Esophagus (tissue), 2 donors: ENCODE measurements around the gene PPP2R5C. TPM values are rescaled to one million over a fixed set of nuclear protein-coding genes. Genes with fewer than 3 reads are reported as not detected.

Source experiments
- H3K27ac ChIP-seq, 2 donors: one replicate each; pipeline ENCODE4 v1.5.1; 2013; ENCODE audit warnings: low read depth in 2 of 2, mild to moderate bottlenecking in 2 of 2, inconsistent platforms in 1 of 2, low read length in 1 of 2, moderate library complexity in 1 of 2
- H3K27me3 ChIP-seq, 2 donors: one replicate each; pipeline ENCODE4 v1.6.1; 2013; ENCODE audit warnings: low read length in 2 of 2, control low read depth in 1 of 2, mild to moderate bottlenecking in 1 of 2; ENCODE audit not compliant: insufficient read depth in 2 of 2, control insufficient read depth in 1 of 2
- H3K36me3 ChIP-seq, 2 donors: one replicate each; pipeline ENCODE4 v1.6.1; 2013; ENCODE audit warnings: low read length in 1 of 2; ENCODE audit not compliant: control insufficient read depth in 2 of 2, insufficient read depth in 2 of 2
- H3K4me1 ChIP-seq, 2 donors: one replicate each; pipeline ENCODE4 v1.6.1; 2013; ENCODE audit warnings: low read length in 1 of 2; ENCODE audit not compliant: control insufficient read depth in 2 of 2, insufficient read depth in 2 of 2
- H3K4me3 ChIP-seq, 2 donors: one replicate each; pipeline ENCODE4 v1.5.1; 2013; ENCODE audit warnings: low read length in 2 of 2, mild to moderate bottlenecking in 2 of 2, low read depth in 1 of 2, moderate library complexity in 1 of 2
- H3K9me3 ChIP-seq, 2 donors: one replicate each; pipeline ENCODE4 v1.6.1; 2013; ENCODE audit warnings: mild to moderate bottlenecking in 2 of 2, low read depth in 1 of 2, low read length in 1 of 2, moderate library complexity in 1 of 2; ENCODE audit not compliant: control insufficient read depth in 2 of 2, insufficient read depth in 1 of 2
- WGBS, 2 donors: extraction: QIAGEN DNeasy Blood & Tissue Kit; methylation state at CpG; one replicate each; pipeline ENCODE4 v1.1.7; 2013; 5-methylcytosine and 5-hydroxymethylcytosine counted together
- polyA plus RNA-seq, 2 donors: library from polyadenylated mRNA; stranded (reverse); fragments of 200-250 nt; gene quantifications; one replicate each; pipeline ENCODE4 v1.2.3, GENCODE V29; 2013
- donor health status: healthy with polysubstance abuse.
- donor health status: Bipolar disorder and iron deficiency.

The PPP2R5C gene
- polyA plus RNA-seq, 2 donors = 64.8 to 87.3 TPM

- WGBS, 2 donors = 76 to 80% methylated on average over 13 of the region's 22 CpGs
- H3K27ac ChIP-seq = no peak overlapping the region
- no peak overlapping the region for H3K4me3 ChIP-seq
- H3K36me3 ChIP-seq = peaks cover 3 to 22% of the 10 kb centered on the region in 2 donors
- H3K27me3 ChIP-seq = no peaks in the 10 kb centered on the region
- H3K9me3 ChIP-seq = no peaks in the 10 kb centered on the region
- H3K4me1 ChIP-seq = no peaks in the 10 kb centered on the region
Measured at GRCh38 chr14:101918065-101918989, 156.8 kb downstream of the PPP2R5C start.

- WGBS, 2 donors = 86 to 89% methylated on average over 4 of the region's 4 CpGs
- no peaks in the 10 kb centered on the region for H3K9me3 ChIP-seq
- no peaks in the 10 kb centered on the region for H3K4me1 ChIP-seq
- no peak overlapping the region for H3K27ac ChIP-seq
- peaks cover 3 to 17% of the 10 kb centered on the region in 2 donors for H3K36me3 ChIP-seq
- H3K27me3 ChIP-seq = no peaks in the 10 kb centered on the region
- H3K4me3 ChIP-seq = no peak overlapping the region
Measured at GRCh38 chr14:101920271-101920670, 158.8 kb downstream of the PPP2R5C start.

- Histone ChIP-seq H3K27ac (no peak overlapping the region), H3K36me3 (peaks cover 0 to 8% of the 10 kb centered on the region in 2 donors), H3K9me3 (no peaks in the 10 kb centered on the region), H3K4me3 (no peak overlapping the region), H3K27me3 (no peaks in the 10 kb centered on the region), H3K4me1 (no peaks in the 10 kb centered on the region)
- 87 to 89% methylated on average over 7 of the region's 7 CpGs for WGBS, 2 donors
Measured at GRCh38 chr14:101922866-101923265, 161.4 kb downstream of the PPP2R5C start.

- H3K4me1 ChIP-seq = peaks cover 0 to 3% of the 10 kb centered on the region in 2 donors
- H3K4me3 ChIP-seq = no peak overlapping the region
Measured at GRCh38 chr14:101925152-101925551, 163.6 kb downstream of the PPP2R5C start.

GRCh38 chr14:101926085-101926484 is 164.6 kb downstream of the PPP2R5C start:
- 88% methylated on average over 8 of the region's 8 CpGs for WGBS, 2 donors
- Histone ChIP-seq H3K36me3 (peaks cover 0 to 13% of the 10 kb centered on the region in 2 donors), H3K27ac (no peak overlapping the region)

More at GRCh38 chr14:101925152-101925551, 163.6 kb downstream of the PPP2R5C start:
- Histone ChIP-seq H3K36me3 (peaks cover 0 to 13% of the 10 kb centered on the region in 2 donors), H3K9me3 (no peaks in the 10 kb centered on the region), H3K27me3 (no peaks in the 10 kb centered on the region), H3K27ac (no peak overlapping the region)
- 96% methylated on average over 33 of the region's 33 CpGs for WGBS, 2 donors

GRCh38 chr14:101926620-101927019 is 165.1 kb downstream of the PPP2R5C start:
- peaks cover 0 to 13% of the 10 kb centered on the region in 2 donors for H3K36me3 ChIP-seq
- H3K4me1 ChIP-seq = peaks cover 0 to 3% of the 10 kb centered on the region in 2 donors
- H3K9me3 ChIP-seq = no peaks in the 10 kb centered on the region
- WGBS, 2 donors = 75 to 81% methylated on average over 5 of the region's 5 CpGs
- no peak overlapping the region for H3K27ac ChIP-seq
- no peak overlapping the region for H3K4me3 ChIP-seq
- no peaks in the 10 kb centered on the region for H3K27me3 ChIP-seq

More at GRCh38 chr14:101926085-101926484, 164.6 kb downstream of the PPP2R5C start:
- no peaks in the 10 kb centered on the region for H3K9me3 ChIP-seq
- H3K27me3 ChIP-seq = no peaks in the 10 kb centered on the region
- H3K4me3 ChIP-seq = no peak overlapping the region
- peaks cover 0 to 3% of the 10 kb centered on the region in 2 donors for H3K4me1 ChIP-seq

- 52 to 59% methylated on average over 10 of the region's 10 CpGs for WGBS, 2 donors
- peaks cover 0 to 12% of the 10 kb centered on the region in 2 donors for H3K36me3 ChIP-seq
Measured at GRCh38 chr14:101927859-101928258, 166.3 kb downstream of the PPP2R5C start.

GRCh38 chr14:101928415-101928841 is 166.9 kb downstream of the PPP2R5C start:
- WGBS, 2 donors = 89 to 92% methylated on average over 24 of the region's 24 CpGs
- no peak overlapping the region for H3K4me3 ChIP-seq

More at GRCh38 chr14:101927859-101928258, 166.3 kb downstream of the PPP2R5C start:
- Histone ChIP-seq H3K9me3 (no peaks in the 10 kb centered on the region), H3K27ac (no peak overlapping the region), H3K4me1 (peaks cover 0 to 3% of the 10 kb centered on the region in 2 donors), H3K27me3 (no peaks in the 10 kb centered on the region), H3K4me3 (no peak overlapping the region)

GRCh38 chr14:101929096-101929495 is 167.6 kb downstream of the PPP2R5C start:
- Histone ChIP-seq H3K27me3 (no peaks in the 10 kb centered on the region), H3K4me1 (peaks cover 0 to 3% of the 10 kb centered on the region in 2 donors), H3K4me3 (no peak overlapping the region), H3K9me3 (no peaks in the 10 kb centered on the region), H3K27ac (no peak overlapping the region), H3K36me3 (peaks cover 0 to 11% of the 10 kb centered on the region in 2 donors)
- 97 to 100% methylated on average over 10 of the region's 10 CpGs for WGBS, 2 donors

More at GRCh38 chr14:101928415-101928841, 166.9 kb downstream of the PPP2R5C start:
- Histone ChIP-seq H3K36me3 (peaks cover 0 to 11% of the 10 kb centered on the region in 2 donors), H3K4me1 (peaks cover 0 to 3% of the 10 kb centered on the region in 2 donors), H3K27me3 (no peaks in the 10 kb centered on the region), H3K9me3 (no peaks in the 10 kb centered on the region), H3K27ac (no peak overlapping the region)
